Renal cortex interstitium (tissue), 11 donors: Measurements from ENCODE around the gene OSBPL8. TPM values are rescaled to one million over a fixed set of nuclear protein-coding genes. Genes with fewer than 3 reads are reported as not detected.
A peak's percentile ranks its signal among the peaks of the same experiment; 100 is the strongest.
"Not testable (repeated sequence)": the region's sequence is repeated elsewhere in the genome, so short reads cannot be mapped to it uniquely, and the experiment has no call there.

Experiments
- DNase-seq, 11 donors: peaks; one replicate each; pipeline ENCODE4 v3.0.0-alpha.2; 2013; ENCODE audit warnings: low read depth in 9 of 11, low spot score in 4 of 11; ENCODE audit errors: extremely low read depth in 1 of 11
- polyA plus RNA-seq, 3 donors: library from polyadenylated mRNA; unstranded; fragments of 120-200 nt; gene quantifications; one replicate each; pipeline ENCODE4 v1.2.1, GENCODE V29; 2013; ENCODE audit not compliant: insufficient read length in 3 of 3

OSBPL8 gene
- polyA plus RNA-seq, 3 donors: 63.9 to 76.6 (median 75.7) TPM

DNA sequence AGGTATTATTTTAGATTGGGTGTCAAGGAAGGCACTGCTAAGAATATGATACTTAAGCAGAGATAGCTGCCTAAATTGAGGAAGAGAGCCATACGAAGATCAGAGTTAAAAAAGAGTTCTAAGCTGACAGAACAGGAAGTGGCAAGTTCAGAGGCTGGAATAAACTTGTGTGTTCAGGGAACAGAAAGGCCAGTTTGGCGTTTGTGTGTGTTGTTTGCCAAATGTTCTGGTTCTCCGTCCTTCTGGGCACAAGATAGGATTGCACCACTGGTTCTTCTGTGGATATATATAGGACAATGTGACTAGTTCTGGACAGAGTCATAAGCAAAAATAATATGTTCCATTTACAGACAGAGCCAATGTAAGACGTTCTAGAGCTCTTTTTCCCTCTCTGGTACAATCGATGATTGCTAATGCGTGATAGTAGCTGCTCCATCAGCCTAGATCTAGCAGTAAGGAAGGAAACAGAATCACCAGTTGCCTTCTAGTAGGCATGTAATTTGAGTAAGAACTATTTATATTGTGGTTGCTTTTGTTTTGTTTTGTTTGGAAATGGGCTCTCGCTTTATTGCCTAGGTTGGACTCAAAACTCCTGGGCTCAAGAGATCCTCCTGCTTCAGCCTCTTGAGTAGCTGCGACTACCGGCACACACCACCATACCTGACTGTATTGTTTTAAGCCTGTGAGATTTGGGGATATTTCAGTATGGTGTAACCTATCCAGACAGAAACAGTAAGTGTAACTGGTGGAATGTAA lies 218.7 kb downstream of the OSBPL8 start:
- DNase-seq: no peak

DNA sequence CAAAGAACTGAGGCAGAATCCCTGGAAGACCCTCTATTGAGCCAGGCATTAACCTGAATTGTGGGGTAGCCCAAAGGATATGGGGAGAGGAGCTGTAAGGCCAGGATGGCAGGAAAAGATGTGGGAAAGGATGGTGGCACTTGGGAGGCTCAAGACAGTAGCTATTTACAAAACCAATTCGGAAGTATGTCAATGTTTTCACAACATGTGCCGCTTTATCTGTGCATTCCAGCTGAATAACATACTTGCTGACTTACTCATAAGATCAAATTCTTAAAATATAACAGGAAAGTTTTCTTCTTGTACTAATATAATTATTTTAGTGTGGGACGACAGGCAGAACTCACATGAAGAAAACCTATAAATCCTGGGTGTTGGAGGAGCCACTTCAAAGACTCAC lies 222.0 kb downstream of the OSBPL8 start:
- DNase-seq: no peak

DNA sequence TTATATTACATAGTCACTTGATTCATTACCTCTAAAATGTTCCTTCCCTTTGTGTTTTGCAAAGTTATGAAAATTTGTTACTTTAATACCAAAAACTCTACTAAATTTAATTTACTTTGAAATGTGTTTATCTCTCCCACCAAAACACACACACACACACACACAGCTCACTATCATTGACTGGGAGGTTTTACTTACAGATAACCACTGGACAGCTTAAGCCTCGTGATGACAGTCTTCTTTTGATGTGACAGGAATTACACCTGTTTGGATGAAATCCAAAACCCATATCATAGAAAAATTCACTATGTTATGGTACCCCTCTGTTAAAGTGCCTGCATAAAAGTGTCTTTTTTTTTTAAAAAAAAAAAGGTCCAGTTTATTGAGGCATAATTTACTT lies 227.0 kb downstream of the OSBPL8 start:
- no peak for DNase-seq

DNA sequence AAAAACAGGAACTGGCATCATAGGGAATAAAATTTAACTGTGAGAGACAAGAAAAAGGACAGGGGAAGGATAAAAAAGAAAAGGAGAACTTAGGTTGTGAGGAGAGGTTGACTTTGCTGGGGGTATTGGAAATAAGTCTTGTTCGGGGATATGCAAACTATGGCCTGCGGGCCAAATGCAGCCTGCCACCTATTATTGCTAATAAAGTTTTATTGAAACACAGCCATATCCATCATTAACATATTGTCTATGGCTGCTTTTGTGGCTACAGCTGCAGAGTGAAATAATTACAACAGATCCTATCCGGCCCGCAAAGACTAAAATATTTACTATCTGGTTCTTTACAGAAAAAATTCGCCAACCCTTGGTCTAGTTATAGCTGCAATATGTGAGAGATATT lies 230.0 kb downstream of the OSBPL8 start:
- no peak for DNase-seq

DNA sequence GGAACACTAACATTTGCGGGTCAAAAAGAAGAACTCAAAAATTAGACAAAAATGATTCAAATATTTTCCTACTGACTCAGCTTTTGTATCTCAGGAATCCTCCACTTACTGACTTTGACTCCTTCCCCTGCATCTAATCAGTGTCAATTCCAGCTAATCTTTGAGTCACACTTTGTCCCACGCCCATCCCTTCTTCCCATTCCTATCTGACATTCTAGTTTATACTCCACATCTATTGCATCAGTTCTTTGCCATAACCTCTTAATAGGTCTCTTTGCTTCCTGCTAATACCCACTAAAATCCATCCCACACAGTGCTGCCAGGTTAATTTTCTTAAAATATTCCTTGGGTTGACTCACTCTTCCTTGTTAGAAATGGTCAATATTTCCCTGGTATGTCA lies 230.4 kb downstream of the OSBPL8 start:
- no peak for DNase-seq

DNA sequence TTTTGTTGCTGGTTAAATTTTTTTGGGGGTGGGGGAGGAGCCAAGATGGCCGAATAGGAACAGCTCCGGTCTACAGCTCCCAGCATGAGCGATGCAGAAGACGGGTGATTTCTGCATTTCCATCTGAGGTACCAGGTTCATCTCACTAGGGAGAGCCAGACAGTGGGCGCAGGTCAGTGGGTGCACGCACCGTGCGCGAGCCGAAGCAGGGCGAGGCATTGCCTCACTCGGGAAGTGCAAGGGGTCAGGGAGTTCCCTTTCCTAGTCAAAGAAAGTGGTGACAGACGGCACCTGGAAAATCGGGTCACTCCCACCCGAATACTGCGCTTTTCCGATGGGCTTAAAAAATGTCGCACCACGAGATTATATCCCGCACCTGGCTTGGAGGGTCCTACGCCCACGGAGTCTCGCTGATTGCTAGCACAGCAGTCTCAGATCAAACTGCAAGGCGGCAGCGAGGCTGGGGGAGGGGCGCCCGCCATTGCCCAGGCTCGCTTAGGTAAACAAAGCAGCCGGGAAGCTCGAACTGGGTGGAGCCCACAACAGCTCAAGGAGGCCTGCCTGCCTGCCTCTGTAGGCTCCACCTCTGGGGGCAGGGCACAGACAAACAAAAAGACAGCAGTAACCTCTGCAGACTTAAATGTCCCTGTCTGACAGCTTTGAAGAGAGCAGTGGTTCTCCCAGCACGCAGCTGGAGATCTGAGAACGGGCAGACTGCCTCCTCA lies 239.8 kb downstream of the OSBPL8 start:
- DNase-seq: not testable (repeated sequence)

DNA sequence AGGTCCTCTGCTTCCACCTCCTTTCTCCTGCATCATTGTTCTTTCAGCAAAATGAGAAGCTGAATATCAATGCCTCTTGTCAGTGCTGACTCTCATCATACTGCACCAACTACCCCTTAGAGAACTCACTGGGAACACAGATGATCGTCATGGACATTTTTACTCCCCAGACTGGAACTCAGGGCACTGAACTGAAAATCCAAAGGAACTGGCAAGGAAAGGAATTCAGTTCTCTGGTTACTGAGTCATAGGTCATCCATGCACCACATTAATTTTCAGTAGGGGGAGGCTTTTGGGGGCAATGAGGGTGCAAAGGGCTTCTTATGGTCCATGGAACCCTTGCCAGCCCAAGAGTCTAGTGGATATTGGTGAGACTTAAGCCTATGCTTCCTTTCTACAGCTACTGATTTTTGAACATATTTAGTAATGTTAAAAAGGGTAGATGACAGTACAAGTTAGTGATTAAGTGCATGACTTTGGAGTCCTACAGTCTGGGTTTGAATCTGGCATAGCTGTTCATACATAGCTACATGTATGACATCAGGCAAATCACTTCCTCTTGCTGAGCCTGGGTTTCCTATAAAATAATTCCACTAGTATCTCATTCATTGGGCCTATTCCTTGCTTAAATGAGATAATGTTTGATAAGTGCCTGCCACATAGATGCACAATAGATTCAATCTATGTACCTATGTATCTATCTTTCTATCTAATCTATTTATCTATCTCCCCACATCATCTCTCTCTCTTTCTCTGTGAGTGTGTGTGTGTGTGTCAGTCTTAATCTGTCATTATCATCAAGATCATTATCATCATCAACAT lies 240.6 kb downstream of the OSBPL8 start:
- DNase-seq: no peak

DNA sequence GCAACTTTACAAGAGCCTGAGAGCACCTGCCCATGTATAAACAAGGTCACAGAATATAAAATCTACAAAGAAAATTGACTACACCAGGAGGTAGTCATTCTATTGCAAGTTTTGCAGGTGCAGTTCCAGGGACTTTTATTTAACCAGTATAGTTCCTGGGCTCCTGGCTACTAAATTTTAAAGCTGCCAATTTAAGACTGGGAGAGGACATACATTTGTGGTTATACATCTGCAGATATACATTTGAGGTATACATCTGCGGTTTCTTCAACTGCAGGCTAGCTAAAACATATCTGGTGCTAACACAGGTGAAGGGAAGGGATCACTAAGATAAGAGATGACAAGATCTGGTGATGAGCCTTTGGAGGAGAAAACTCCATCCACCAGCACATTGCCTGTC lies 241.6 kb downstream of the OSBPL8 start:
- DNase-seq: no peak

DNA sequence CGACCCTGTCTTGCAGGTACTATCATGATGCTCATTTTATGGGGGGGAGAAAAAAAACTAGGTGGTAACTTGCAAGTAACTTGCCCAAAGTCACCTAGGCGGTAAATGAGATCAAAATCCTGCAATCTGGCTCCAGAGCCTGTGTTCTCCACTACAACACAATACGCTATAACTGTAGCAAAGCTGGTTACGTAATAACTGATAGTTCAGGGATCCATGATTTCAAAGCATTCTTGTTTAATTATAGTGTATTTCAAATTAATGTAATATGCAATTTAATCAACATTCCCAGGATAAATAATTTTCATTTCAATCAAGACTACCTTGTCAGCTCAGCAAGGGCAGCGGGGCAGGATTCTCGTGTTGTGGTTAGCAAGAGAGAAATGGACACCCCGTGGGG lies 243.1 kb downstream of the OSBPL8 start:
- no peak for DNase-seq

DNA sequence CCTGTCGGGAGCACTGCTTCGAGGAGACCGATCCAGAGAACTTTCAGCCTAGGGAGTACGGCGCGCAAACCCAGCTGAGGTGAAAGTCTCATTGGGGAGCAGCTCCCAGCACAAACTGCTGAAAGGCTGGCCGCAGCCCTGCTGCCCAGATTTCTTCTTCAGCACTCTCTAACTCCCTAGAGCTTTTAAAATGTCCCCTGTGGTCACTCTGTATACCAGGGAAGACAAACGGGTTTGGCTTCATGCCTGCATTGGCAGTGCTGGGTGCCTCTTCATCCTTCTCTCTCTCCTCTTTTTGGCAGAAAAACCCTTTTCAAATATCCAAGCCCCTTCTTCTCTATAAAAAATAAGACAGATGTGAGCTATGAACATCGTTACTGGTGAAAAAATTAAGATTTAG lies 246.3 kb downstream of the OSBPL8 start:
- no peak for DNase-seq

DNA sequence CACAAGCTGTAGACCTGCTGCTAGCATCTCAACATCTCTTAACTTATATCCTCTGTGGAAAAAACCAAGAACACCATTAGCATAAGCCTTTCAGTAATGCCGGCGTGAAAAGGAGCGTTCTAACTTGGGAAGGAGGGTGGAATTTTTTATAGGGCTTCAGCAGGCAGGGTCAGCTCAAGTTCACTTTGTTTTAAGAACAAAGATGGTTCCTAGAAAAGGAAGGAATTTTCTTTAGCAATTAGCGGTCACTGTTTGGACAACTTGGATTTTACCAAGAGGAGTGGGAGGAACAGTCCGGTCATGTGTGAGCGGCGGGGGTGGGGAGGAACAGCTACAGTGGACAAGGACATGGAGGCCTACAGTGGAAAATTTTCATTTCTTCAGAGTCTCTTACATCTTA lies 247.3 kb downstream of the OSBPL8 start:
- peak in 1 of 11 donors; percentile 8 for DNase-seq

DNA sequence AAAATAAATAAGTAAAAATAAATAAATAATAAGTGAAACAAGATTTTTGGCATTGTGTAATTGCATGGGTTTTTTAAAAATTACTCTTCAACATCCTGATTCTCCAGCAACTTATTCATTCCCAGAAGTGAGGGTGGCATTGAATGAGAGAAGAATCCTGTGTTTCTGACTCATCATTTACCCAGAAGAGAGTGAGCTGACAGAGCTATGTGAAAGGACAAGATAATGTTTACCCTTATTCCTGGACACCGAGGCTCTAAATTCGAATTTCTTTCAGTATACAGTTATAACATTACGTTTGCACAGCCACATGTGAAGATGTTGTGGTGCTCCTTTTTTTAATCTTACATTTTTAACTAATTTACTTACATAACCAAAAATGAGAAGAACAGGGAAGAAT lies 247.8 kb downstream of the OSBPL8 start:
- DNase-seq: no peak

DNA sequence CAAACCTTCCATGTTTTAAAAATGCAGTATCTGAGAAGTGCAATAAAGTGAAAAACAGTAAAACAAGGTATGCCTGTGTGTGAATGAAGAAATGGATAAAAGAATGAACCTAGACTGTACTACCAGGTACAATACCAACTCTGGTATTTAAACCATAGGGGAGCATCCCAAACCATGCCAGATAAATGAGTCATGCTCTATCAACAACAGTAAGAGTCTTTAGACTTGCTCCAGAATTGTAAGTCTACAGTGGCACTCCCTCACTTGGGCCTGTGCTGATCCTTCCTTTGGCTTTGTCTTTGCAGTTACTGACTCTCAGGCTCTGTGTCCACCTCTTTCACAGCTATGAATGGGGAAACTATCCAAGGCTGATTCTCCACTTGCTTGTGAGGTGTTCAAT lies 249.5 kb downstream of the OSBPL8 start:
- DNase-seq: no peak

DNA sequence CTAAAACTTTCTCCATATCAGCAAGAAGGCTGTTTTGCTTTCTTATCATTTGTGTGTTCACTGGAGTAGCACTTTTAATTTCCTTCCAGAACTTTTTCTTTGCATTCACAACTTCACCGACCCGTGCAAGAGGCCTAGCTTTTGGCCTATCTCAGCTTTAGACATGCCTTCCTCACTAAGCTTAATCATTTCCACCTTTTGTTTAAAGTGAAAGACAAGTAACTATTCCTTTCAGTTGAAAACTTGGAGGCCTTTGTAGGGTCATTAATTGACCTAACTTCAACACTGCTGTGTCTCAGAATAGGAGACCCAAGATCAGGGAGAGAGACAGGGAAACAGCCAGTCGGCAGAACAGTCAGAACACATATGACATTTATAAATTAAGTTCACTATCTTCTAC lies 250.7 kb downstream of the OSBPL8 start:
- DNase-seq: no peak

DNA sequence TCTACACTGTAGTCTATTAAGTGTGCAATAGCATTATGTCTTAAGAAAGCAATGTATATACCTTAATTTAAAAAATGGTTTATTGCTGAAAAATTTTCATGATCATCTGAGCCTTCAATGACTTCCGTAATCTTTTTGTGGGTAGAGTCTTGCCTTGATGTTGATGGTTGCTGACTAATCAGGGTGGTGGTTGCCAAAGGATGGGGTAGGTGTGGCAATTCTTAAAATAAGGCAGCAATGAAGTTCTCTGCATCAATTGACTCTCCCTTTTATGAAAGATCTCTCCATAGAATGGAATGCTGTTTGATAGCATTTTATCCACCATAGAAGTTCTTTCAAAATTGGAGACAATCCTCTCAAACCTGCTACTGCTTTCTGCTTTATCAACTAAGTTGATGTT lies 252.5 kb downstream of the OSBPL8 start:
- DNase-seq: no peak

DNA sequence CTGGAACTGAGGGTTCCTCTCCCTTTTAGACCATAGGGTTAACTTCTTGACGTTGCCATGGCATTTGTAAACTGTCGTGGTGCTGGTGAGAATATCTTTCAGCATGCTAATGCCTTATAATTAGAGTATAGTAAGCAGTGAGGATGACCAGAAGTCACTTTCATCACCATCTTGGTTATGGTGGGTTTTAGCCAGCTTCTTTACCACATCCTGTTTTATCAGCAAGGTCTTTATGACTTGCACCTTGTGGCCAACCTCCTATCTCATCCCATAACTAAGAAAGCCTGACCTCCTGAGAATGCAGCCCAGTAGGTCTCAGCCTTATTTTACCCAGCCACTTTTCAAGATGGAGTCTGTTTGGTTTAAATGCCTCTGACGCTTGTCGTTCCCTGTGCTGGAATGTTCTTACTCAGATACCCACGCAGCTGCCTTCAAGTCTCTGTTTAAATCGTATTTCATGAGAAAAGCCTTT lies 255.5 kb downstream of the OSBPL8 start:
- no peak for DNase-seq

DNA sequence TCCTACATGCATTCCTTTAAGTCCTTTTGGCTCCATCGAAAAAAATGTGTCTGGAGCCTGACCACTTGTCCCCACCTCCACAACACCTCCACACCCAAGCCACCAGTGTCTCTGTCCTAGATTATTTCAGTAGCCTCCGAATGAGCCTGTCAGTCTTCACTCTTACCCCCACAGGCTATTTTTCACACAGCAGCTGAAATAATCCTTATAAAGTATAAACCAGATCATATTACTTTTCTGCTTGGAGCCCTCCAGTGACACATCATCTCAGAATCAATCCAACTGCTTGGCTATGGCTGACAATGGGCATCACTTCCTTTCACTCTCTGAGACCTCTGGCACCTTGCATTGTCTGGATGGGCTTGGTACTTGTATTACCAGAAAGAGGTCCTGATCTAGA lies 256.2 kb downstream of the OSBPL8 start:
- no peak for DNase-seq
